Activated gamma-delta T cell (primary cell): ENCODE results near the gene MYO18B.

Source experiments
- DNase-seq: peaks from one replicate; lab custom pipeline; 2025; lab: John Stamatoyannopoulos, UW

The MYO18B gene

DNA sequence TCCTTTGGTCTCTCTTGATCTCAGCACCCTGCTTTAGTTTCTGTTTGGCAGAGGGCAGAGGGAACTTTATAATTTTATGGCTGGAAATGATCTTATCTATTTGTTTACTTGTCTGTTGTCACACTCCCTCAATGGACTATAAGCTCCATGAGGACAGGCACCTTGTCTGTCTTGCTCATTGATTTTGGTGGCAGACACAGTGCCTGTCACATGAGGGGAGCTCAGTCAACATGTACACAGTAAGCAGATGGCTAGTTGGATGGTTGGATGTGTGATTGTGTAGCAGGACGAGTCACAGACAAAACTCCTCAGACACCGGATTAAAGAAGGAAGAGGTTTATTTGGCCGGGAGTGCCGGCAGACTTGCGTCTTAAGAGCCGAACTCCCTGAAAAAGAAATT, 80.4 kb downstream of the MYO18B start:
- no peak for DNase-seq

DNA sequence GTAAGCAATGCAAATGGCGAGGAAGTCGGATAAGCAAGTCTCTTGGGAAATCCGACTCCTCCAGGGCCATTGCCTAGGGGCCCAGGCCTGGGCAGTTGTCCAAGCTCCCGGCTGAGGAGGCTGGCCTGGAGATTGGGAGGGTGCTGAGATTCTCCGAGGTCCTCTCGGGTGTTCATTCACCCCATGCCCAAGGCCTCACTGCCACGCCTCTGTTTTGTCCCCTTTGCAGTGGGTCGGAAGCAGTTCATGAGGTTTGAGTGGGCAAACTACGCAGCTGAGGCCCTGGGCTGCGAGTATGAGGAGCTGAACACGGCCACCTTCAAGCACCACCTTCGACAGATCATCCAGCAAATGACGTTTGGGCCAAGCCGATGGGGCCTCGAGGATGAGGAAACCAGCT, 81.3 kb downstream of the MYO18B start:
- DNase-seq, result no peak

DNA sequence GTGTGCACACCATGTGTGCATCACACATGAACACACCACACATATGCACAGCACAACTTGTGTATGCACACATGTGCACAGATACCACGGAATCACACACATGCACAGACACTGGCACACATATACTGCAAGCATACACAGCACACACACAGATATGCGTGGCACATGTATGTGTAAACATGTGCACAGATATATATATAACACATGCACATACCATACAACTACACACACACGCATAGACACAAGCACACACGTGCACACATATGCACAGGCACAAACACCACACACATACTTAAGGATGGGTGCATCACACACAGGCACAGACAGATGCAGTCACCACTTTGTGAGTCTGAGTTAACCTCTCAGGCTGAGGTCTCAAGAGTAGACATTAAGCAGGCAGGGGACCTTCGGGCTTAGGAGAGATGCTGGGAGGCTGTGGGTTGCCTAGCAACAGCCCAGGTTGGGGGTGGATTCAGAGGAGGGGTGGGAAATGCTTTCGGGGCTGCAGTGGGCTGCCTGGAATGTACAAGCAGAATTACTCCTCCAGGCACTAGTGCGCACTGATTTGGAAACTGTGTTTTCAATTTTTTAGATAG, 82.9 kb downstream of the MYO18B start:
- no peak for DNase-seq

DNA sequence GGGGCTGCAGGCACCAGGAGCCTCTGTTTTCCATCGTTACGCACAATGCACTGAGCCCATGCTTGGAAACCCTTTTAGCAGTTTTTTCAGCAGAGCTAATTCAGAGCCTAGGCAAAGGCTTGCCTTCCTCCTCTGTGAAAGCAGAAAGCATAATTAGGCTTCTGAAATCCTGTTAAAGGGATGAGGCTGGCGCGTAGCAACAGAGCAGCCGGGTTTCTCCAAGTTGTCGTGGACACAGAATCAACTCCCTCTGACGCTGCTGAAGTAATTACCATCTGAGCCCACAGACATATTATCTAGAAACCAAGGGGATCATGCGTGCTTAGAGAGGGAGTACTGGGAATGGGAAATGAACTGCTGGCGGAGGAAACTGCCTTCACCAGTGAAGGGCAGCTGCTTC, 85.4 kb downstream of the MYO18B start:
- DNase-seq, result no peak

DNA sequence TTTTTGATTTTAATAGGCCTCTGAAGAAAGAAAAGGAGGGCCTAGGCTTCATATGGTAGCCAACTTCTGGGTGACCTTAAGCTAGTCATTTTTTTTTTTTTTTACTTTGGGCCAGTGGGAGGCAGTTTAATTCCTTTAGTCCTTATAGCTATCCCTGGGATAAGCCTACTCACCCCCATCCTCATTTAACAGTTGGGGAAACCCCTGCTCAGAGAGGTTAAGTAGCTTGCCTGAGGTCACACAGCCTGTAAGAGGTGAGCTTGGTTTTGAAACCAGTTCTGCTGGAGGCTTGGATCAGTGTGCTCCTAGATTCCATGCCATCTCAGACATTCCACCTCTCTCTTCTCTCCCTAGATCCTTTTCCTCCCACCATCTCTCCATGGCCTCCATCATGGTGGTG, 86.4 kb downstream of the MYO18B start:
- DNase-seq, result no peak

DNA sequence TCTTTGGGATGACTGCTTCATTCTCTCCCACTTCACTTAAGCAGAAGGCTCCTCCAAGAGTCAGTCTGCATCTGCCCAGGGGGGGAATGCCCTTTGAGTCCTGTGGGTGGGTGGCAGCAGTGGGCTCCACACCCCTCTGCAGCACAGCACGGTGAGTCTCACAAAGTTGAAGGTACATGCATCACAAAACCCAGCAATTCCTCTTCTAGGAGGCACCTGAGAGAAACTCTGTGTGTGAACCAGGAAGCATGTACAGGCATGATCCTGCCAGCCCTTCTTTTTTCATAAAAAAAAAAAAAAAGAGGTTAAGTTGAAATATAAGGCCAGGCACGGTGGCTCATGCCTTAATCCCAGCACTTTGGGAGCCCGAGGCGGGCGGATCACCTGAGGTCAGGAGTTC, 87.2 kb downstream of the MYO18B start:
- DNase-seq, result no peak

DNA sequence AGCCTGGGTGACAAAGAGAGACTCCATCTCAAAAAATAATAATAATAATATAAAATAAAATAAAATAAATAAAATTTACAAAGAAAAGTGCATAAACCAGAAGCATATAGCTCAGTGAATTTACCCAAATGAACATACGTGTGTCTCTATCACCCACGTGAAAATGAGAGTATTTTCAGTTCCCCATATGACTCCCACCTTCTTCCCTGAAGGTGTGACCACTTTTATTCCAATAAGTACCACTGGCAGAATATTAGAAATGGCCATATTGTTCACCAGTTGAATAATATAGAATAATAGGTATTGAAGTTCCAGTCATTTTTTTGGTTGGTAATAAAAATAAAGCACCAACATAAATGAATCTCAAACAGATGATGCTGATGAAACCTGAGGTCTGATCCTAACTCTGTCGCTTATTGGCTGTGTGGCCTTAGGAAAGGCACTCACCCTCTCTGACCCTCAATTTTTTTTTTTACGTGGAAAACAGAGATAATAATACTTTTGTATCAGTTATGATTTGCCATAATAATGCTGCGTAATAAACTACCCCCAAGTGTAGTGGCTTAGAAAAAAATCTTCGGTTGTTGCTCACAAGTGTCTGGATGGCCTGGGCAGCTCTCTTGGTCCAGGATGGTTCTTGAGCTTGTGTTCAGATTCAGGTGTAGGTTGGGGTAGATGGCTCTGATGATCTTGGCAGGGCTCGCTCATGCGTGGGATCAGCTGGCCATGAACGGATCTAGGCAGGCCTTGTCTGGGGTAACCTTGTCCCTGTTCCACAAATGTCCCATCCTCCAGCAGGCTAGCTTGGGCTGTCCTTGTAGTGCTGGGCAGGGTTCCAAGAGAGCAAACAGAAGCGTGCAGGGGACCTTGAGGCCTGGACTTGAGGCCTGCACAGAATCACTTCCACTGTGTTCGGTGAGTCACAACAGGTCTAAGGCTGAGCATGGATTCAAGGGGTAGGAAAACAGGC, 88.1 kb downstream of the MYO18B start:
- no peak for DNase-seq

DNA sequence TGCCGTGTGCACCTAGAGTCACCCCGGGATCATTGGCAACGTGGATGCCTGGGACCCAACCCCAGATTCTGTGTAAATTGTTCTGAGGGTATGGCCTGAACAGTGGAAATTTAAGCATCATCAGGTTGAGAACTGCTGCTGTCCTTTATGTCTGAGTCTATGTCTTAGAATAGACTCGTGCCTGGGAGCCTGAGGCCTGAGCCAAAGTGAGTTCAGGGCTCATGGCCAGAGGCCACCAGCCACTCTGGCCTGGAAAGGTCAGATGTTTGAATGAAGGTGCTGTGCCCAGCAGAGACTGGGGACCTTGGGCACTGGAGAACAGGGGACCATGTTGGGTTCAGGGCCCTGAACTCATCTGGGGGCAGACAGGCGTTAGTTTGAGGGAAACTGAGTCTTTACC, 91.1 kb downstream of the MYO18B start:
- DNase-seq, result no peak

DNA sequence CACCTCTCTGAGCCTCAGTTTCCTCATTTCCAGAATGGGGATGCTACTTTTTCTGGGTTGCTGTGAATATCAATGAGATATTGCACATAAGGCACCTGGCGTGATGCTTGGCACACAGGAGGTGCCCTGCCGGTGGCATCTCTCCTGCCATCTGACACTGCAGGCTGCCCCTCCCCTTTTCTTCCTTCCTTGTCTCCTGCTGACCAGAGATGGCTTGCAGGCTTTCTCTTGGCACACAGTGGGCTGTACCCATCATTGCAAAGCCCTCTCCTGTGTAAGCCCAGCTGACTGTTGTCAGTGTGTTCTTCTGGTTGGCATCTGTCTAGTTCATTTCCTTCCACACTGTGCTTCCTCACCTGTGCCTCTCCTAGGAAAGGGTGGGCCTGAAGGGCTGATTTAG, 91.7 kb downstream of the MYO18B start:
- DNase-seq, result no peak

DNA sequence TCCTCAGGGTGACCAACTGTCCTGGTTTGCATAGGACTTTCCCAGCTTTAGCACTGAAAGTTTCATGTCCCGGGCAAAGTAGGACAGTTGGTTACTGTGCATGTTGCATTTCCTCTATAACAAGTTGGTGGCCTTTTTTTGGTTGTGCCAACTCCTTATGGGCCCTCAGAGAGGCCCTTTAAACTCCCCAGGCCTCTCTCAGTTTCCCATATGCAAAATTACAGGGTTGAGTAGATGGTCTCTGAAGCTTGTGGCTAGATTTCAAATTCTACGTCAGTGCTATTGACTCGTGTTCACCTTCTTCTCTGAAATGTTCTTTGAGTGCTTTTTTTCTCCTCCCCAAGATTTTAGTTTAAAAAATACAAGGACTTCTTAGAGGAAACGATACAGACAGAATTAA, 92.5 kb downstream of the MYO18B start:
- DNase-seq, result no peak

DNA sequence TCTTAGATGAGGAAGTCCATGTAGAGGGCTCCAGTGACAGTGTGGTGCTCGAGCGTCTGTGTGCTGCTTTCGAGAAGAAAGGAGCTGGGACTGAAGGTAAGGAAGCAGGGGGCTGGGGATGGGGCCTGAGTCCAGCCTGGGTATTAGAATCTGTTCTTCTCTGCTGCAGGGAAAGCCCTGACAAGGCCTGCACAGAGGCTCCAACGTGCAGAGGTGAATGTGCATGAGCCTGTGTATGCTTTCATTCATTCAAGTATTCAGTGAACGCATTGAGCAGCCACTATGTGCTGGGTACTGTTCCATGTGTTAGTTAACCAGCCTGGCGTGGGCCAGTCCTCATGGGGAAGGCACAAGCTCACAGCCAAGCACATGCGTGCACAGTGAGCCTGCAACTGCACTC, 93.4 kb downstream of the MYO18B start:
- DNase-seq, result no peak

DNA sequence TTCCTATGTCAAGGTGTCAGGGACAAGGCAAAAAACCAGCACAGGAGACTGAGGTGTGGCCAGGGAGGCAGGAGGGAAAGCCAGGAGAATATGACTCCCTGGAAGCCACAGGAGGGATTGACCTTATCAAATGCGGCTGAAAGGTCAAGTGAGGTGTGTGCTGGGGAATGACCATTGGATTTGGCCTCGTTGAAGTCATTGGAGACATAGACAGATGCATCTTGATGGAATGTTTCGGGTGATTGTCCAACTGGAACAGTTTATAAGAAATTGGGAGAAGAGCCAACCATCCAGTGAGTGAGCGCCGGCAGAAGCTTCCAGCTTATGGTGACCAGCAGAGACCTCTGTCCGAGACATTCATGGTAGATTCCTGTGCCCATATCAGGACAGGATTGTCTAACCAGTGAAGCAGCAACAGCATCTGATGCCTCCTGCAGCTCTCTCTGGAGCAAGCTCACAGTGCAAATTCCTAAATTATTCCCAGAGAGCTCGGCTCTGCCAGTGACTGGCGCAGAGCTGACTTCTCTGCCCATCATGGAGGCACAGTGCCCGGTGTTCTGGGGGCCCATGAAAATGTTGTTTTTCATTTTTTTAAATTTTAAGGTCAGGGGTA, 95.4 kb downstream of the MYO18B start:
- DNase-seq, result no peak

DNA sequence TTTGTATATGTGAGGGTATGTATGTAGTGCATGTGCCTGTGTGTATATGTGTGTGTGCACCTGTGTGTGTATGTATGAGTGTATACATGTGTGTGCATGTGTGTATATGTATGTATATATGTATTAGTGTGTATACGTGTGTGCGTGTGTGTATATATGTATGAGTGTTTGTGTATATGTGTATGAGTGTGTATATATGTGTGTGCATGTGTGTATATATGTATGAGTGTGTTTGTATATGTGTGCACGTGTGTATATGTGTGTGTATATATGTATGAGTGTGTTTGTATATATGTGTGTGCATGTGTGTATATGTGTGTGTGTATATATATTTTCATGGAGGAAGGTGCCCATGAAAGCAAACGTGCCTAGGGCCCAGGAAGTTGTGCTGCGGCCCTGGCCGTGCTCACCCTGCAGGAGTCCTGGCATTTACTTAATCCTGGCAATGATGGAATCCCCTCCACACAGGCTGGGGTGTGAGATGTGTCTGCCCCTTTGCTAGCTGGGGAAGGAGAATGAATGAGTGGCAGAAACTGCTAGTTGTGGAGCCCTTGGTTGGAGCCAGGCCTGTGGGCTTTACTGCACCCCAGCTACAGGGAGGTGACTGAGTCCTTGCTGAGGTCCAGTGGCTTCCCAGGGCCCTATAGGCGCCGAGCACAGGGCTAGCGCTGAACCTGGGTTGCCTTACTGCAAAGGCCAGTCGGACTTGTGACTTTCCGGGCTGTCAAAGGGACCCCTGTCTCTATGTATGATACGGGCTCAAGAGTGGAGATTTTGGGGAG, 97.2 kb downstream of the MYO18B start:
- DNase-seq, result no peak

DNA sequence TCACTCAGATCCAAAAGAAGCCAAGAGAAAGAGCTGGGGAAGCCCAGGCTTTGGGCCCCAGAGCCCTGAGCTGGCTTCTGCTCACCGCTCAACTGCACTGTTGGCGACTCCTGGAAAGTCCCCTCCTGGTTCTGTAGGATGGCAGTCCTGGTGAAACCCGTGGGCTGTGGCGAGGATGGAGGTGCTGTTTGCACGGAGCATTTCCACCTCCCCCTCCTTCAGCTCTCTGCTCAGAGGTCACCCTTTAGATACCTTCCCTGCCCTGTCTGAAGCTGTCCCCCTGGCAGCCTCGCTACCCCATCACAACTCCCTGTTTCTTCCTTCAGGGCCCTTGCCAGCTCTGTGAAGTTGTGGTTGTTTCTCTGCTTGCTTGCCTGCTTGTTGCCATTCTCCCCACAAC, 97.8 kb downstream of the MYO18B start:
- no peak for DNase-seq

DNA sequence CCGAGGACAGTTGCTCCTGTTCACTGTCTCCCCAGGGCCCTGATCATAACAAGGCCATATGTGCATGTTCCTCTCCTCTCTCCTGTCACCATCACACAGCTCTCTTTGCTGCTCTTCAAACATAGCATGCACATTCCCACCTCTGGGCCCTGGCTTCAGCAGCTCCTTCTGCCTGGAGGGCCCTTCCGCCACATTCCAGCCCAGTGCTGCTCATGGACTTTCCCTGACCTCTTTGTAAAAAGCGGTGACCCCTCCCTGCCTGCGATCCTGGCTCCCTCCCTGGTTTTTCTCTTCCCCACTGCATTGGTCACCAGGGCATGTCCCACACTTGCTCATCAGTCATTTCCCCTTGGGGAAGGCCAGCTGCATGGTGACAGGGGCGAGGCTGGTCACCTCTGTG, 98.2 kb downstream of the MYO18B start:
- no peak for DNase-seq

DNA sequence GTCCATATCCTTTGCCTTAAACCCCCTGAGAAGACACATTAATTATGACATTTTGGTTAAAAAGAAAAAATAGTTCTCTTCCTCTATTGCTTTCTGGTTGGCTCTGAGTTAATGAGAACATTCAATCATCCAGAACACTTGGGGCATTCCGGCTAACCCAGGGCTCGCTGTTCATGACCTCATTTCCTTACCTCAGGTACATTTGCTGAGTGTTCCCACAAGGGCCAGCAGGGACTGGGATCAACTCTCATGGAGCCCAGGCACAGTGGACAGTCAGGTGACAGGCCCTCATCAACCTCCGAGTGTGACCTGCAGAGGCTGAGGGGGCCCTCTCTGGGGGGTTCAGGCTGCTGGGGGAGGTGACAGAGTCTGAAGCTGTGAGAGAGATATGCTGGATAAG, 98.9 kb downstream of the MYO18B start:
- DNase-seq, result no peak

DNA sequence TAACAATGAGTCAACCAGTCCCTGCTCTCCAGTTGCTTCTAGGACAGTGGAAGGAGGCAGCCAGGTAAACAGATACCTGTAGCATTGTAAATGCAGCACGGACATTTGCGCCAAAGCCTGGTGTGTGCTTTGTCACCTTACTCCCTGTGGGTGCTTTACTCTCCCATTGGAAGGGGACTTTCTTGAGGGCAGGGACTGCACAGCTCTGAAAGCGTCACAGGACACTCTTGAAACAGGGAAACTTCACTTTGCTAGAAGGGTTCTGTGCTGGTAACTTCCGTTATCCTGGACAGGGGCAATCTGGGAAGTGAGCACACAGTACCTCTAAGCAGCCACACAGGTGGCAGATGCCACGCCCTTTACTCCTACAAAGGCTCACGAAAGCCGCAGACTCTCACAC, 99.8 kb downstream of the MYO18B start:
- no peak for DNase-seq

DNA sequence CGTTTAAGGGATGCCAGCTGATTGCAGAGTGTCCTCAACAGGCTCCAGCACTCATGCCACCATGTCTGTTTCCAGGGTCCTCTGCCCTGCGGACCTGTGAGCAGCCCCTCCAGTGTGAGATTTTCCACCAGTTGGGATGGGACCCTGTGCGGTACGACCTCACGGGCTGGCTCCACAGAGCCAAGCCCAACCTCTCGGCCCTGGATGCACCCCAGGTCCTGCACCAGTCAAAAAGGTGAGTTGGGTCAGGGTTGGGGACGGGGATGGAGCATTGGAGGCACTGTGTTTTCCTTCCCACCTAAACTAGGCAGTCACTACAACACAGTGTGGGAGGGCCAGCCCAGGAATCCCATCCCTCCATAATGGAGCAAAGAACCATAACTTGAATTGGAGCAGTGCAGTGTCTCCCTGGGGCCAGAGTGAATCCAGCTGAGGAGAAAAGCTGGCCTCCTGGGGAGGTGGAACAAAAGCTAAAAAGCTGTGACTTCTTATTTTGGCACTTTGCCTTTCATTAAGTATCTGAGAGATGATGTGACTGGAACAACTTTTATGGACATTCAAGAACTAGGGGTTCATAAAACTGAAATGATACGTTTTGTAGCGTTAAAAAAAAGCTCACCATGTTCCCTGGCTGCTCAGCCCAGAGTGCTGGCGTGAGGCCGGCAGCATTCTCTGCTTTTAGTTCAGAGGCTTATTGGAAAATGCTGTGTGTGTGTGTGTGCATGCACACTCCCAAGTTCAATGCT, 101.8 kb downstream of the MYO18B start:
- DNase-seq, result no peak

DNA sequence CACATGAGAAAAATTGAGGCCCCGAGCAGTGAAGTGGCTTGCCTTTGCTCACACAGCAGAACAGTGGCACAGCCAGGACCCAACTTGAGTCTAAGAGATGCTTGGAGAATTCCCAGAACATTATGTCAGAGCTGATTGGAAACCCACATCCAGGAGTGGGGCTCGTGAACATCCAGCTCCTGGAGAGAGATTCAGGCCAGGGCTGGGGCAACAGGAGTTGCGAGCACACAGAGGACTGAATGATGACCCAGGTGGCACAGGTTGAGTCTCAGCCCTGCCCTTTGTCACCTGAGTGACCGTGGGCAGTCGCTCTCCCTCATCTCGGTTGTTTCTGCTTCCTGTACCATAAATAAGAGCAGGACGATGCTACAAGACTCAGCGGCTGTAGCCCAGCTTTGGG, 102.6 kb downstream of the MYO18B start:
- no peak for DNase-seq

DNA sequence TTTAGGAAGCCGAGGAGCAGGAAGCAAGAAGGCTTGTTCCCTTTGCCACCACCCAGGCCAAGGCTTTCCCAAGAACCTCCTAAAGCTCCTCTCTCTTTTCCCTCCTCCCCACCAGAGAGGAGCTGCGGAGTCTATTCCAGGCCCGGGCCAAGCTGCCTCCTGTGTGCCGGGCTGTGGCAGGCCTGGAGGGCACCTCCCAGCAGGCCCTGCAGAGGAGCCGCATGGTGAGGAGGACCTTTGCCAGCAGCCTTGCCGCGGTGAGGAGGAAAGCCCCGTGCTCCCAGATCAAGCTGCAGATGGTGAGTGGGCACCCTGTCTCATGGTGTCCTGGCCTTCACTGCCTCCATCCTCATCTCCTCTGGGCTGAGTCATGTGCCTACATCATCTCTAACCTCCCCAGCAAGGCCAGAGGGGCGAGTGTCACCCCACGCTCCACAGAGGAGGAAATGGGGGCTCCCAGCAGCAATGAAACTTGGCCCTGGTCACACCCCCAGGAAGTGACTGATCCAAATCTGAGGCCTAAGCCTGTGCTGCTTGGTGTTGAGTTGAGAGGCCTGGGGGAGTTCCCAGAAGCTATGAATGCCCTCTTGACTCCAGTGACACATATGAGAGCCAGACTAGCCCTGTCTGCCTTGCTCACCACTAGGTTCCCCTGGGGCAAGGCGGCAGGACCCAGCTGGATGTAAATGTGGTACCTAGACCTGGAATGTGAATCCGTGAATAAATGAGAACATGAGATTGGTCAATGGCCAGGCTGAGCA, 104.2 kb downstream of the MYO18B start:
- DNase-seq, result no peak

DNA sequence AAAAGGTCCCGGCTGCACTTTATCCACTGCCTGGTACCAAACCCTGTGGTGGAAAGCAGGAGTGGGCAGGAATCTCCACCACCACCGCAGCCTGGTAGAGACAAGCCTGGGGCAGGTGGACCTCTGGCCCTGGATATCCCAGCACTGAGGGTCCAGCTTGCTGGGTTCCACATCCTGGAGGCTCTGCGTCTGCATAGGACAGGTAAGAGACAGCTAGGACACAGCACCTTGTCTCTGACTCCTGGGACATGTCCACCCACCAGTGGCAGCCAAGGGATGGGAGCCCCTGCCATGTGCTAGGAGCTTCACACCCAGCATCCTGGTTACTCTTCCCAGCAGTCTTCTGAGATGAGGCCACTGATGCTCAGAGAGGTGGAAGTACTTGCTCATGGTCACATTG, 105.5 kb downstream of the MYO18B start:
- DNase-seq, result no peak
